Activated naive CD4-positive, alpha-beta T cell treated with anti-CD3 and anti-CD28 coated beads, Interleukin-2, amount 50 U/mL, for 24 hours (primary cell): Measurements from ENCODE around the gene RUFY4.
"Not testable (repeated sequence)": the region's sequence is repeated elsewhere in the genome, so short reads cannot be mapped to it uniquely, and the experiment has no call there.

Source experiments
- H3K27ac Mint-ChIP-seq: one replicate; pipeline ENCODE4 v1.8.0; 2021; ENCODE audit warnings: mild to moderate bottlenecking, mixed read lengths
- H3K27me3 Mint-ChIP-seq: one replicate; pipeline ENCODE4 v1.8.0; 2021; ENCODE audit warnings: mixed read lengths
- H3K36me3 Mint-ChIP-seq: one replicate; pipeline ENCODE4 v1.8.0; 2021; ENCODE audit warnings: mixed read lengths
- H3K4me1 Mint-ChIP-seq: one replicate; pipeline ENCODE4 v1.8.0; 2021; ENCODE audit warnings: mixed read lengths
- H3K4me3 Mint-ChIP-seq: one replicate; pipeline ENCODE4 v1.8.0; 2021; ENCODE audit warnings: mild to moderate bottlenecking, mixed read lengths
- H3K9me3 Mint-ChIP-seq: one replicate; pipeline ENCODE4 v1.8.0; 2021; ENCODE audit warnings: mixed read lengths

RUFY4 gene

GRCh38 chr2:218086478-218086877 is 17.4 kb downstream of the RUFY4 start:
- Mint-ChIP-seq H3K9me3 (peaks cover 15% of the 10 kb centered on the region), H3K4me3 (no peak overlapping the region), H3K4me1 (no peaks in the 10 kb centered on the region), H3K27ac (no peak overlapping the region), H3K36me3 (no peaks in the 10 kb centered on the region), H3K27me3 (no peaks in the 10 kb centered on the region)

DNA sequence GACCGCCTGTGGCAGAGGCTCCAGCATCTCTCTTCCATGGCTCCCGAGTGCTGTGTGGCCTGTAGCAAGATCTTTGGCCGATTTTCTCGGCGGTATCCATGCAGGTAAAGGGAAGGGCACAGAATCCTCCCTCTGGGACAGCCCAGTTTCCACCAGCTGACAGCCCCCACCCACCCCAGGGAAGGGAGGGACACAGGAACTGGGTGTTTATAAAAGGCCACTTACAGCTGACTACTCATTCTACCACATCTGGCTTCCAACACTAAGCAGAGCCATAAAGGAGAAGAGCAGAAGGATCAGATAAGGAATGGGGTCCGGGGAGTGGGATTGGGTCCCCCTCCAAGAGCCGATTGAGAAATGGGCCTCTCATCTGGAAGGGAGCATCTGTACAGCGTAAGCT is 20.2 kb downstream of the RUFY4 start:
- Mint-ChIP-seq H3K4me3 (no peak overlapping the region), H3K36me3 (no peaks in the 10 kb centered on the region), H3K27ac (no peak overlapping the region), H3K9me3 (peaks cover 15% of the 10 kb centered on the region), H3K27me3 (no peaks in the 10 kb centered on the region), H3K4me1 (no peaks in the 10 kb centered on the region)

- Mint-ChIP-seq H3K27ac (no peak overlapping the region), H3K9me3 (no peaks in the 10 kb centered on the region), H3K4me3 (no peak overlapping the region), H3K27me3 (no peaks in the 10 kb centered on the region), H3K4me1 (no peaks in the 10 kb centered on the region), H3K36me3 (no peaks in the 10 kb centered on the region)
Observed at GRCh38 chr2:218091746-218092145, 22.7 kb downstream of the RUFY4 start.

DNA sequence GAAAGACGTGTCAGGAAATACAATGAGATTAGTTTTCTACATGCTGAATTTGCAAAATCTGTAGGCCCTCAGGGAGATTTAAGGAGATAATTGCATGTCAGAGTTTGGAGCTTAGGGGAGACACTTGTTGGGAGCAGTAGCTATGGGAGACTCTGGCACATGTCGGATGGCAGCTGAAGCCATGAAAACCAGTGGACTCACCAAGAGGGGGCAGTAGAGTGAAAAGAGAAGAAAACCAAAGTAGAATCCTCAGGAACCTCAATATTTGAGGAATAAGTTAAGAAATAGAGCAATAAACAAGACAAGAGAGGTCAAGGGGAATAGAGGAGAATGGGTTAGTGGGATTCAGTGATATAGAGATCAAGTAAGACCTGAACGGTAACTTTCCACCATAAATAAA is 24.8 kb downstream of the RUFY4 start:
- Mint-ChIP-seq H3K4me1 (no peaks in the 10 kb centered on the region), H3K27ac (no peak overlapping the region), H3K27me3 (no peaks in the 10 kb centered on the region), H3K4me3 (no peak overlapping the region), H3K36me3 (no peaks in the 10 kb centered on the region), H3K9me3 (no peaks in the 10 kb centered on the region)

DNA sequence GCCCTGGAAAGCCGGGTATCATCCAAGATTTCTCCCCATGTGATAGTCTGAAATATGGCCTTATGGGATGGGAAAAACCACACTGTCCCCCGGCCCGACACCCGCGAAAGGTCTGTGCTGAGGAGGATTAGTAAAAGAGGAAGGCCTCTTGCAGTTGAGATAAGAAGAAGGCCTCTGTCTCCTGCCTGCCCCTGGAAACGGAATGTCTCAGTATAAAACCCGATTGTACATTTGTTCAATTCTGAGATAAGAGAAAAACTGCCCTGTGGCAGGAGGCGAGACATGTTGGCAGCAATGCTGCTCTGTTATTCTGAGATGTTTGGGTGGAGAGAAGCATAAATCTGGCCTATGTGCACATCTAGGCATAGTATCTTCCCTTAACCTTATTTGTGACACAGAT is 26.8 kb downstream of the RUFY4 start:
- Mint-ChIP-seq H3K4me1 (no peaks in the 10 kb centered on the region), H3K4me3 (no peak overlapping the region), H3K36me3 (no peaks in the 10 kb centered on the region), H3K27me3 (no peaks in the 10 kb centered on the region), H3K27ac (no peak overlapping the region), H3K9me3 (no peaks in the 10 kb centered on the region)

DNA sequence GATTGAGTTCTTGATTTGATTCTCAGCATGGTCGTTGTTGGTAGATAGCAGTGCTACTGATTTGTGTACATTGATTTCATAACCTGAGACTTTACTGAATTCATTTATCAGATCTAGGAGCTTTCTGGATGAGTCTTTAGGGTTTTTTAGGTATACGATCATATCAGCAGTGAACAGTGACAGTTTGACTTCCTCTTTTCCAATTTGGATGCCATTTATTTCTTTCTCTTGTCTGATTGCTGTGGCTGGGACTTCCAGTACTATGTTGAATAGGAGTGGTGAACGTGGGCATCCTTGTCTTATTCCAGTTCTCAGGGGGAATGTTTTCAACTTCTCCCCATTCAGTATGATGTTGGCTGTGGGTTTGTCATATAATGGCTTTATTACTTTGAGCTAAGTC is 28.9 kb downstream of the RUFY4 start:
- H3K36me3 Mint-ChIP-seq = no peaks in the 10 kb centered on the region

DNA sequence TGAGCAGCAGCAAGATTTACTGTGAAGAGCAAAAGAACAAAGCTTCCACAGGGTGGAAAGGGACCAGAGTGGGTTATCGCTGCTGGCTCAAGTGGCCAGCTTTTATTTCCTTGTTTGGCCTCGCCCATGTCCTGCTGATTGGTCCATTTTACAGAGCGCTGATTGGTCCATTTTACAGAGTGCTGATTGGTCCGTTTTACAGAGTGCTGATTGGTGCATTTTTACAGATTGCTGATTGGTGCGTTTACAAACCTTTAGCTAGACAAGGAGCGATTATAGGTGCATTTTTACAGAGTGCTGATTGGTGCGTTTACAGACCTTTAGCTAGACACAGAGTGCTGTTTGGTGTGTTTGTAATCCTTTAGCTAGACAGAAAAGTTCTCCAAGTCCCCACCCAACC is 39.8 kb downstream of the RUFY4 start:
- Mint-ChIP-seq H3K9me3 (peaks cover 13% of the 10 kb centered on the region), H3K27me3 (peaks cover 20% of the 10 kb centered on the region)
- not testable (repeated sequence) for H3K36me3 Mint-ChIP-seq, H3K4me3 Mint-ChIP-seq, H3K4me1 Mint-ChIP-seq, H3K27ac Mint-ChIP-seq

More for the DNA sequence above, 28.9 kb downstream of the RUFY4 start:
- no peaks in the 10 kb centered on the region for H3K4me1 Mint-ChIP-seq
- H3K27ac Mint-ChIP-seq = no peak overlapping the region
- H3K9me3 Mint-ChIP-seq = no peaks in the 10 kb centered on the region
- H3K4me3 Mint-ChIP-seq = no peak overlapping the region
- peaks cover 1% of the 10 kb centered on the region for H3K27me3 Mint-ChIP-seq

DNA sequence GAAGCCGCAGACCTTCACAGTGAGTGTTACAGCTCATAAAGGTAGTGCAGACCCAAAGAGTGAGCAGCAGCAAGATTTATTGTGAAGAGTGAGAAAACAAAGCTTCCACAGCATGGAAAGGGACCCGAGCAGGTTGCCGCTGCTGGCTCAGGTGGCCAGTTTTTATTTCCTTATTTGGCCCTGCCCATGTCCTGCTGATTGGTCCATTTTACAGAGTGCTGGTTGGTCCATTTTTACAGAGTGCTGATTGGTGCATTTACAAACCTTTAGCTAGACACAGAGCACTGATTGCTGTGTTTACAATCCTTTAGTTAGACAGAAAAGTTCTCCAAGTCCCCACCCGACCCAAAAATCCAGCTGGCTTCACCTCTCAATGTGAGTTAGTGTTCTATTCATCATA is 52.7 kb downstream of the RUFY4 start:
- H3K36me3 Mint-ChIP-seq, H3K4me1 Mint-ChIP-seq, H3K4me3 Mint-ChIP-seq, H3K27me3 Mint-ChIP-seq, H3K9me3 Mint-ChIP-seq, H3K27ac Mint-ChIP-seq: not testable (repeated sequence)

- H3K27me3 Mint-ChIP-seq, H3K4me1 Mint-ChIP-seq, H3K36me3 Mint-ChIP-seq, H3K9me3 Mint-ChIP-seq, H3K27ac Mint-ChIP-seq, H3K4me3 Mint-ChIP-seq: not testable (repeated sequence)
Observed at GRCh38 chr2:218122286-218122685, 53.2 kb downstream of the RUFY4 start.

GRCh38 chr2:218123986-218124385 is 54.9 kb downstream of the RUFY4 start:
- Mint-ChIP-seq H3K4me1 (peaks cover 10% of the 10 kb centered on the region), H3K27ac (no peak overlapping the region), H3K4me3 (no peak overlapping the region), H3K27me3 (peaks cover 7% of the 10 kb centered on the region), H3K36me3 (peaks cover 1% of the 10 kb centered on the region), H3K9me3 (no peaks in the 10 kb centered on the region)

DNA sequence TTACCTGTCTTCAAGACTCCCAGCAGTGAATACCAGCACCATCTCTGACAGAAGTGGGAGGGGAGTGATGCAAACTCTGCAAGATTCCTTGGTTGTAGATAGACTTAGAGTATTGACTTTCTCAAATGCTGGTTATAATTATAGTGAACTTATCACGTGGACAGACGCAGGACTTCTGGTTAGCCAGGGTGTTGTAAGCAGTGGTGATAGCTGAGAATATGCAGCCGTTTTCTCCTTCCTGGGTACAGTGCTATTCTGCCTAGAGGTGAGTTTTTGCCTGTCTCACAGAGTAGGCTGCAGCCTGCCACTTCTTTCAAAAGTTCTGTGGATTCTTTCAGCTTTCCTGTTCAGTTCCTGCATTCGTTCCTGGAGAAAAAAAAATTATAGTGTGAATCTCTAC is 56.0 kb downstream of the RUFY4 start:
- H3K9me3 Mint-ChIP-seq = no peaks in the 10 kb centered on the region
- H3K27me3 Mint-ChIP-seq = peaks cover 6% of the 10 kb centered on the region
- H3K36me3 Mint-ChIP-seq = peaks cover 1% of the 10 kb centered on the region
- peak overlapping the region; percentile 63 for H3K4me3 Mint-ChIP-seq
- no peak overlapping the region for H3K27ac Mint-ChIP-seq
- H3K4me1 Mint-ChIP-seq = peaks cover 10% of the 10 kb centered on the region

GRCh38 chr2:218125626-218126080 is 56.6 kb downstream of the RUFY4 start, which contains the start of gene CXCR2:
TSS of gene CXCR2 (plus strand) at chr2:218126028. CDS start at chr2:218134802, 8,774 bp downstream.
- H3K9me3 Mint-ChIP-seq = no peaks in the 10 kb centered on the region
- H3K36me3 Mint-ChIP-seq = peaks cover 1% of the 10 kb centered on the region
- peaks cover 5% of the 10 kb centered on the region for H3K27me3 Mint-ChIP-seq
- H3K4me3 Mint-ChIP-seq = peak within 1 kb of the TSS; percentile 63
- H3K27ac Mint-ChIP-seq = no peak within 1 kb of the TSS
- H3K4me1 Mint-ChIP-seq = peaks cover 10% of the 10 kb centered on the region

DNA sequence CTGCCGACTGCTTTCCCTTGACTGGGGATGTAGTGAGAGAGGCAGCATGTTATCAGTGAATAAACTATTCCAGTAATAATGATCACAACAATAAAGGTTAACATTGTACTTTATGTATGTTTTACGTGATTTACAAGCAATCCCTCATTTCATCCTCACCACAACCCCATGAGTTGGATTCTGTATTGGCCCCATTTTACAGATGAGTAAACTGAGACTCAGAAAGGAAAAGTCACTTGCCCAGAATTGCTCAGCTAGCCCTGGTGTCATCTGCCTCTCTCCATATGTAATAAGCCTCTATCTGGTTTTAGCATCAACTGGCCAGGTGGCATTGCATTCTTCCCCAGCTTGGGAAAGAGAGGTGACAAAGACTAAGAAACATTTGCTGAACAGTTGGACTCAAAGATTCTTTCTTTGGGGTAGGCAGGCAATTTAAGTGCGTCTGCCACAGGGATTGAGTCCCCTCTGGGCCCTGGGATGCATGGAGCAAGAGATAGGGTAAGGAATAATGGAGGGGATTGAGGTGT is 58.9 kb downstream of the RUFY4 start:
- Mint-ChIP-seq H3K36me3 (no peaks in the 10 kb centered on the region), H3K9me3 (no peaks in the 10 kb centered on the region), H3K4me1 (peaks cover 10% of the 10 kb centered on the region), H3K4me3 (no peak overlapping the region), H3K27me3 (peaks cover 5% of the 10 kb centered on the region), H3K27ac (no peak overlapping the region)

- no peak overlapping the region for H3K27ac Mint-ChIP-seq
Observed at GRCh38 chr2:218128781-218129457, 59.9 kb downstream of the RUFY4 start.

GRCh38 chr2:218129458-218130135 is 60.5 kb downstream of the RUFY4 start:
- peaks cover 5% of the 10 kb centered on the region for H3K27me3 Mint-ChIP-seq
- H3K9me3 Mint-ChIP-seq = no peaks in the 10 kb centered on the region
- H3K27ac Mint-ChIP-seq = no peak overlapping the region
- H3K36me3 Mint-ChIP-seq = no peaks in the 10 kb centered on the region
- H3K4me3 Mint-ChIP-seq = peak overlapping the region; percentile 23
- H3K4me1 Mint-ChIP-seq = peaks cover 10% of the 10 kb centered on the region

More at GRCh38 chr2:218128781-218129457, 59.9 kb downstream of the RUFY4 start:
- Mint-ChIP-seq H3K36me3 (no peaks in the 10 kb centered on the region), H3K27me3 (peaks cover 5% of the 10 kb centered on the region), H3K9me3 (no peaks in the 10 kb centered on the region), H3K4me1 (peaks cover 10% of the 10 kb centered on the region), H3K4me3 (peak overlapping the region; percentile 47)

DNA sequence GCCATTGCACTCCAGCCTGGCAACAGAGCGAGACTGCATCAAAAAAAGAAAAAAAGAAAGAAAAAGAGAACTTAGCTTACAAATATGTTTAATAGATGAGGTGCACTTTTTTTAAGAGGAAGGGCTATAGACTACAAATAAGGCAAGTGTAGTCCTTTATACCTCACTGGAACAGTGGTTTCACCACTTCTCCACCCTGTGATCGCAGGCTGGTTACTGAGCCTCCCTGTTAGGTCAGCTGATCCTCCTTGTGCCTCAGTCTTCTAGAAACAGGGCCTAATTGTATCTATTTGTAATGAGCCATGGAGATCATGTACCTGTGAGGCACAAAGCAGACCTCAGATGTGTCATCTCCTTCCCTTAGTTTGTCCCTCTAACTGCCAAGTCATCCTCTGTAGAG is 61.3 kb downstream of the RUFY4 start:
- Mint-ChIP-seq H3K4me1 (peaks cover 8% of the 10 kb centered on the region), H3K9me3 (no peaks in the 10 kb centered on the region), H3K27me3 (peaks cover 4% of the 10 kb centered on the region), H3K27ac (no peak overlapping the region), H3K4me3 (no peak overlapping the region), H3K36me3 (no peaks in the 10 kb centered on the region)
